MM.1S (cell line): Measurements from ENCODE around the gene MPC2.

ENCODE experiments used
- DNase-seq: peaks from one replicate; pipeline ENCODE4 v3.0.0-alpha.2; 2015
- H2AFZ ChIP-seq: fragments of 300-600 bp; sonication (generic); 2 replicates; pipeline ENCODE4 v1.6.0; 2016; ENCODE audit warnings: antibody characterized with exemption, low read length
- H3F3A ChIP-seq: fragments of 300-600 bp; sonication (generic); 2 replicates; pipeline ENCODE4 v1.6.1; 2016; ENCODE audit warnings: mild to moderate bottlenecking, antibody characterized with exemption, low read length, moderate library complexity, mixed read lengths; ENCODE audit not compliant: insufficient read depth
- H3K27ac ChIP-seq: fragments of 300-600 bp; sonication (generic); 2 replicates; pipeline ENCODE4 v1.5.1; 2016; ENCODE audit warnings: mild to moderate bottlenecking, low read length
- H3K27me3 ChIP-seq: fragments of 300-600 bp; sonication (generic); replicated peaks from 2 replicates; pipeline ENCODE4 v1.6.0; 2016; ENCODE audit warnings: low read length; ENCODE audit not compliant: insufficient read depth
- H3K36me3 ChIP-seq: fragments of 300-600 bp; sonication (generic); replicated peaks from 2 replicates; pipeline ENCODE4 v1.6.1; 2016; ENCODE audit warnings: mild to moderate bottlenecking, low read length, mixed read lengths; ENCODE audit not compliant: insufficient read depth
- H3K4me1 ChIP-seq: fragments of 300-600 bp; sonication (generic); 2 replicates; pipeline ENCODE4 v1.6.1; 2016; ENCODE audit warnings: low read length, mixed read lengths
- H3K4me2 ChIP-seq: fragments of 300-600 bp; sonication (generic); 2 replicates; pipeline ENCODE4 v1.6.0; 2016; ENCODE audit warnings: low read depth, low read length
- H3K4me3 ChIP-seq: fragments of 300-600 bp; sonication (generic); 2 replicates; pipeline ENCODE4 v1.5.1; 2016; ENCODE audit warnings: low read length, mixed read lengths
- H3K79me2 ChIP-seq: fragments of 300-600 bp; sonication (generic); 2 replicates; pipeline ENCODE4 v1.6.1; 2016; ENCODE audit warnings: mixed run types, low read length, mixed read lengths
- H3K9ac ChIP-seq: fragments of 300-600 bp; sonication (generic); 2 replicates; pipeline ENCODE4 v1.6.1; 2016; ENCODE audit warnings: low read length, mixed read lengths
- H3K9me2 ChIP-seq: fragments of 300-600 bp; sonication (generic); replicated peaks from 2 replicates; pipeline ENCODE4 v1.6.1; 2016; ENCODE audit warnings: mild to moderate bottlenecking, low read length, mixed read lengths; ENCODE audit not compliant: insufficient read depth
- H3K9me3 ChIP-seq: fragments of 300-600 bp; sonication (generic); replicated peaks from 2 replicates; pipeline ENCODE4 v1.6.1; 2016; ENCODE audit warnings: mild to moderate bottlenecking, low read length, mixed read lengths; ENCODE audit not compliant: insufficient read depth
- H4K20me1 ChIP-seq: fragments of 300-600 bp; sonication (generic); 2 replicates; pipeline ENCODE4 v1.6.1; 2016; ENCODE audit warnings: mild to moderate bottlenecking, low read length, moderate library complexity, mixed read lengths; ENCODE audit not compliant: insufficient read depth
- CTCF ChIP-seq: fragments of 300-600 bp; sonication (generic); IDR thresholded peaks from 2 replicates; pipeline ENCODE4 v1.5.1; 2016; ENCODE audit warnings: antibody characterized with exemption, low read length, mixed read lengths
- EZH2 ChIP-seq: fragments of 300-600 bp; sonication (generic); optimal IDR thresholded peaks from 2 replicates; pipeline ENCODE3; 2017; ENCODE audit warnings: low read depth, mild to moderate bottlenecking, antibody characterized with exemption, low read length, mixed read lengths
- EZH2phosphoT487 ChIP-seq: fragments of 300-600 bp; sonication (generic); IDR thresholded peaks from 2 replicates; pipeline ENCODE4 v1.6.1; 2018; ENCODE audit warnings: antibody characterized with exemption, low read length

The MPC2 gene

GRCh38 chr1:167900907-167901306, 36.0 kb downstream of the MPC2 start:
- Histone ChIP-seq H3K27me3 (no peaks in the 10 kb centered on the region), H3K27ac (no peak overlapping the region), H2AFZ (no peak overlapping the region), H4K20me1 (no peaks in the 10 kb centered on the region), H3K9ac (no peak overlapping the region), H3F3A (no peaks in the 10 kb centered on the region), H3K9me2 (no peaks in the 10 kb centered on the region), H3K4me1 (no peaks in the 10 kb centered on the region), H3K4me3 (no peak overlapping the region), H3K79me2 (no peaks in the 10 kb centered on the region), H3K9me3 (no peaks in the 10 kb centered on the region), H3K36me3 (no peaks in the 10 kb centered on the region), H3K4me2 (no peak overlapping the region)
- TF ChIP-seq EZH2phosphoT487 (no peak), CTCF (no peak), EZH2 (no peak)
- DNase-seq, result no peak

GRCh38 chr1:167899253-167899681, 37.6 kb downstream of the MPC2 start:
- Histone ChIP-seq H3K36me3 (no peaks in the 10 kb centered on the region), H3K9ac (no peak overlapping the region), H3K9me2 (no peaks in the 10 kb centered on the region), H2AFZ (no peak overlapping the region), H3K27me3 (no peaks in the 10 kb centered on the region), H4K20me1 (no peaks in the 10 kb centered on the region), H3K4me1 (no peaks in the 10 kb centered on the region), H3K4me3 (no peak overlapping the region), H3F3A (no peaks in the 10 kb centered on the region), H3K4me2 (no peak overlapping the region), H3K9me3 (no peaks in the 10 kb centered on the region), H3K27ac (no peak overlapping the region), H3K79me2 (no peaks in the 10 kb centered on the region)
- DNase-seq, result no peak
- no peak for TF ChIP-seq EZH2phosphoT487
- TF ChIP-seq CTCF, result no peak
- TF ChIP-seq EZH2, result no peak

GRCh38 chr1:167898578-167899222, 38.2 kb downstream of the MPC2 start:
- Histone ChIP-seq H3K9me2 (no peaks in the 10 kb centered on the region), H4K20me1 (no peaks in the 10 kb centered on the region), H3K27ac (no peak overlapping the region), H3K9me3 (no peaks in the 10 kb centered on the region), H3K4me1 (no peaks in the 10 kb centered on the region), H3K79me2 (no peaks in the 10 kb centered on the region), H3F3A (no peaks in the 10 kb centered on the region), H3K36me3 (no peaks in the 10 kb centered on the region), H3K4me2 (no peak overlapping the region), H3K9ac (no peak overlapping the region), H3K4me3 (no peak overlapping the region), H3K27me3 (no peaks in the 10 kb centered on the region), H2AFZ (no peak overlapping the region)
- DNase-seq, result no peak
- TF ChIP-seq EZH2phosphoT487, result no peak
- TF ChIP-seq CTCF, result no peak
- no peak for TF ChIP-seq EZH2
